ENCODE measurements around the gene DYNC1I1. TPM values are rescaled to one million over a fixed set of nuclear protein-coding genes. Genes with fewer than 3 reads are reported as not detected.

DYNC1I1 gene
- total RNA-seq, 6 donors from 2014 or later, result 0.46 to 3.1 (median 1.7) TPM; not detected in 1

DNA sequence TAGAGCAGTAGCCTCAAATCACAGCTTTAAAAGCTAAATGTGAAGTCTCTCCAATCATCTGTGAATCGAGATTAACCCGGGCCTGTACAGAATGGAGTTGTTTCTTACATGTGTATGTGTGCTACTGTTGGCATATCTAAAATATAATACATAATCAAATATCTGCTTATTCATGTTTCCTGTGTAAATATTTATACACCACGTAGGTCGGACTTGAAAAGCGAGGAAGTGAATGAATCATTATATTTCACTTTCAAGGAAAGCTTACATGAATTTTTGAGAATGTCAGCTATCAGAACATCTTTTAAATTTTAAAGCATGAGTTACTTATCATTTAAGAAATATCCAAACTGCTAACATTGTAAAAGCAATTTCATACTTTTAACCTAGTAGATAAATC, 316.2 kb downstream of the DYNC1I1 start:
- Histone ChIP-seq H3K36me3 (no peaks in the 10 kb centered on the region), H3K27ac (no peak overlapping the region), H3K27me3 (no peaks in the 10 kb centered on the region), H3K4me1 (no peaks in the 10 kb centered on the region), H3K9me3 (no peaks in the 10 kb centered on the region), H3K4me3 (no peak overlapping the region)
- no peak for DNase-seq
- no peak for TF ChIP-seq EP300 (IDR thresholded peaks at IDR 0.05)
- TF ChIP-seq, protein P1, sequence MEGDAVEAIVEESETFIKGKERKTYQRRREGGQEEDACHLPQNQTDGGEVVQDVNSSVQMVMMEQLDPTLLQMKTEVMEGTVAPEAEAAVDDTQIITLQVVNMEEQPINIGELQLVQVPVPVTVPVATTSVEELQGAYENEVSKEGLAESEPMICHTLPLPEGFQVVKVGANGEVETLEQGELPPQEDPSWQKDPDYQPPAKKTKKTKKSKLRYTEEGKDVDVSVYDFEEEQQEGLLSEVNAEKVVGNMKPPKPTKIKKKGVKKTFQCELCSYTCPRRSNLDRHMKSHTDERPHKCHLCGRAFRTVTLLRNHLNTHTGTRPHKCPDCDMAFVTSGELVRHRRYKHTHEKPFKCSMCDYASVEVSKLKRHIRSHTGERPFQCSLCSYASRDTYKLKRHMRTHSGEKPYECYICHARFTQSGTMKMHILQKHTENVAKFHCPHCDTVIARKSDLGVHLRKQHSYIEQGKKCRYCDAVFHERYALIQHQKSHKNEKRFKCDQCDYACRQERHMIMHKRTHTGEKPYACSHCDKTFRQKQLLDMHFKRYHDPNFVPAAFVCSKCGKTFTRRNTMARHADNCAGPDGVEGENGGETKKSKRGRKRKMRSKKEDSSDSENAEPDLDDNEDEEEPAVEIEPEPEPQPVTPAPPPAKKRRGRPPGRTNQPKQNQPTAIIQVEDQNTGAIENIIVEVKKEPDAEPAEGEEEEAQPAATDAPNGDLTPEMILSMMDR (IDR thresholded peaks at IDR 0.05), result no peak
- no peak for TF ChIP-seq POLR2AphosphoS5 (IDR thresholded peaks at IDR 0.05)
- TF ChIP-seq POLR2A (IDR thresholded peaks at IDR 0.05), result no peak
- ATAC-seq (ENCODE audit: low FRiP score in 2 of 2), result no peak
- 45 to 55% methylated on average over 5 of the region's 5 CpGs for WGBS, 2 donors

DNA sequence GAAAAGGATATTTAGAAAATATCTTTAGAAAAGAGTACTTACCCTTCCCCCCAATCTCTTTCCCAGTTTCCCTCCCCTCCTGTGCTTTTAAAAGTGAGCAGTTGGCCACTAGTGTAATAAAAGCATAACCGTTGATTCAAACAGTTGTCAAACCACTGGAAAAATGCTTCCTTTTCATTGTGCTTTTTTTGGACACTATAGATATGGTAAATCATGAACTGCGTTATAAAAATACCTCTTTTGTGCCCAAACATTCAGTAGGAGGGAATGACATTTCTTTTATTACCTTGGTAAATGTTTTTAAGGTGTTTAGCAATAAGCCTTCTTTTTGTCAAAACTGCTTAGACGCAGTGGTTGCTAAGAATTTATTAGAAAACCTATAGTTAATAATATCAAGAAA, 317.2 kb downstream of the DYNC1I1 start:
- ATAC-seq (ENCODE audit: low FRiP score in 2 of 2) (no peak), DNase-seq (no peak)
- Histone ChIP-seq H3K4me1 (no peaks in the 10 kb centered on the region), H3K27ac (no peak overlapping the region), H3K36me3 (no peaks in the 10 kb centered on the region), H3K9me3 (no peaks in the 10 kb centered on the region), H3K4me3 (no peak overlapping the region), H3K27me3 (no peaks in the 10 kb centered on the region)
- no peak for TF ChIP-seq POLR2AphosphoS5 (IDR thresholded peaks at IDR 0.05)
- TF ChIP-seq, protein P1 (IDR thresholded peaks at IDR 0.05), result no peak
- TF ChIP-seq EP300 (IDR thresholded peaks at IDR 0.05), result no peak
- no peak for TF ChIP-seq POLR2A (IDR thresholded peaks at IDR 0.05)
- 74 to 77% methylated on average over 3 of the region's 3 CpGs for WGBS, 2 donors

DNA sequence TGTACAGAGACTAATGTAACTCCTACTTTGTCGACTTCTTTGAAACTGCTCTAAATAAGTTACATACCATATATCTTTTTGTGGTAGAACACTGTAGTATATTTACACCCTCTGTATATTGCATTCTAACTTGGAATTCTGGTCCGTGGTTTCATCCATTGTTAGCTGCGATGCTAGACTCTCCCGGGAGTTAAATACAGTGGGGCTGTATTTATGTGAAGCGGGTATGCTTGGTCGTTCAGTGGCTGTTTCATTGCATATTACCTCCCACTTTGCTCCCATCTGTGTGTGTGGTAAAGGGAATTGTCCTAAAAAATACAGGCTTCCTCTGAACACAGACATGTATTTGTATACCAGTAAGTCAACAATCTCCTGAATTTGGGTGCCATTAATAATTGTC, 318.4 kb downstream of the DYNC1I1 start:
- Histone ChIP-seq H3K4me3 (no peak overlapping the region), H3K36me3 (no peaks in the 10 kb centered on the region), H3K9me3 (no peaks in the 10 kb centered on the region), H3K27me3 (no peaks in the 10 kb centered on the region), H3K27ac (no peak overlapping the region), H3K4me1 (no peaks in the 10 kb centered on the region)
- DNase-seq (no peak), ATAC-seq (ENCODE audit: low FRiP score in 2 of 2) (no peak)
- 84 to 86% methylated on average over 6 of the region's 6 CpGs for WGBS, 2 donors
- TF ChIP-seq, protein P1 (IDR thresholded peaks at IDR 0.05), result no peak
- TF ChIP-seq POLR2AphosphoS5 (IDR thresholded peaks at IDR 0.05) (no peak), EP300 (IDR thresholded peaks at IDR 0.05) (no peak), POLR2A (IDR thresholded peaks at IDR 0.05) (no peak)

DNA sequence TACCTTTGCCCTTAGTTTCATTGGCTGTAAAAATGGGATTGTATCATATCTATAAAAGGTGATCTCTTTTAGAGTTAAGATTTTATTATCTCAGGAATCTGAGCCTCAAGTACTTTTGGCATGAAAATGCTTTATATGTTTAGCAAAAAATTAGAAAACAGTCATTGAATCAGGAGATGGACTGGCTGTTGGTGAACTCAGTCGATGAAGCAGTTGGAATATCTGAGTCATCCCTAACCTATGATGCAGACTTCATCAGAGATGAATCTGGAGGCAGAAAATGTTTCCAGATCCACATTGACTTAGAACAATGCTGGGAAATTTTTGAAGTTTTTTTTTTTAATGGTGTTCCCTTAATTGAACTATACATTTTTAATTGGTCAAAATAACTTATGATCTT, 321.1 kb downstream of the DYNC1I1 start:
- no peak overlapping the region for H3K27ac ChIP-seq
- no peaks in the 10 kb centered on the region for H3K9me3 ChIP-seq
- TF ChIP-seq, protein P1 (IDR thresholded peaks at IDR 0.05), result no peak
- TF ChIP-seq EP300 (IDR thresholded peaks at IDR 0.05) (no peak), POLR2A (IDR thresholded peaks at IDR 0.05) (no peak), POLR2AphosphoS5 (IDR thresholded peaks at IDR 0.05) (no peak)
- no peak overlapping the region for H3K4me3 ChIP-seq
- ATAC-seq (ENCODE audit: low FRiP score in 2 of 2) (no peak), DNase-seq (no peak)
- H3K27me3 ChIP-seq, result no peaks in the 10 kb centered on the region
- H3K4me1 ChIP-seq, result no peaks in the 10 kb centered on the region
- 55 to 76% methylated on average over 1 of the region's 1 CpG for WGBS, 2 donors
- no peaks in the 10 kb centered on the region for H3K36me3 ChIP-seq

DNA sequence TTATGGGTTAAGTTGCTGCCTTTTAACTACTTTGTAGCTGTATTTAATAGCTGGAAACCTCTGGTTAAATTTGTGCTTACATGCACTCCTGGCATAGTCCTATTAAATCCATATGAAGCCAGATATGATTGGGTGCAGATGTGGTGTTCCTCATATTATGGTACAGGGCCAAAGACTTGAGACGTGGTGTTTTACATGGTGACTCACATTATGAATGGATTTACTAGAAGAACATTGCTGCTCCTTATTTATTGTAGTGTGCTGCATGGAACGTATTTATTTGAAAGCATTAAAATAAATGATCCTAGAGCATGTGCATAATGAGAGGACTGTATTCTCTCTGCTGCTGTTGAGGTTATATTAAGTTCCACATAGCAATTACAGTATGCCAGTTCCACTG, 325.5 kb downstream of the DYNC1I1 start:
- H3K4me1 ChIP-seq, result no peaks in the 10 kb centered on the region
- DNase-seq (no peak), ATAC-seq (ENCODE audit: low FRiP score in 2 of 2) (no peak)
- H3K27ac ChIP-seq, result no peak overlapping the region
- H3K36me3 ChIP-seq, result no peaks in the 10 kb centered on the region
- TF ChIP-seq, protein P1 (IDR thresholded peaks at IDR 0.05), result no peak
- no peak for TF ChIP-seq POLR2AphosphoS5 (IDR thresholded peaks at IDR 0.05)
- no peak for TF ChIP-seq POLR2A (IDR thresholded peaks at IDR 0.05)
- TF ChIP-seq EP300 (IDR thresholded peaks at IDR 0.05), result no peak
- WGBS, 2 donors, result 71 to 73% methylated on average over 2 of the region's 2 CpGs
- H3K4me3 ChIP-seq, result no peak overlapping the region
- H3K27me3 ChIP-seq, result no peaks in the 10 kb centered on the region
- H3K9me3 ChIP-seq, result peaks cover 0 to 4% (median 0%) of the 10 kb centered on the region in 4 donors

Data from upper lobe of left lung (tissue), 6 donors.